GM18507 (cell line): Measurements from ENCODE around the gene MARK3.

ENCODE experiments used
- DNase-seq: peaks from one replicate; pipeline ENCODE4 v3.0.0; 2011; ENCODE audit warnings: low read depth; ENCODE audit not compliant: insufficient read length; ENCODE audit errors: extremely low spot score
- FAIRE-seq: peaks from 2 replicates; lab custom pipeline; 2011; peaks lifted over from hg19 to GRCh38; lab: Jason Lieb, UNC

The MARK3 gene

GRCh38 chr14:103531421-103532215, 146.4 kb downstream of the MARK3 start:
- DNase-seq: no peak
- FAIRE-seq: no peak

GRCh38 chr14:103532216-103533136, 147.3 kb downstream of the MARK3 start:
- no peak for DNase-seq
- no peak for FAIRE-seq

GRCh38 chr14:103533137-103533998, 148.2 kb downstream of the MARK3 start:
- DNase-seq (no peak), FAIRE-seq (no peak)

GRCh38 chr14:103533999-103534575, 148.9 kb downstream of the MARK3 start:
- DNase-seq (no peak), FAIRE-seq (no peak)

GRCh38 chr14:103534576-103535061, 149.4 kb downstream of the MARK3 start:
- DNase-seq (no peak), FAIRE-seq (no peak)

- FAIRE-seq (no peak), DNase-seq (no peak)
These were observed 150.1 kb downstream of the MARK3 start for GRCh38 chr14:103535081-103535890.

- DNase-seq: no peak
- FAIRE-seq: no peak
These were observed 150.8 kb downstream of the MARK3 start for GRCh38 chr14:103535891-103536565.

GRCh38 chr14:103536693-103537092, 151.5 kb downstream of the MARK3 start:
- FAIRE-seq (no peak), DNase-seq (no peak)

- FAIRE-seq (no peak), DNase-seq (no peak)
These were observed 152.2 kb downstream of the MARK3 start for GRCh38 chr14:103537175-103537990.

- FAIRE-seq: no peak
- DNase-seq: no peak
These were observed 153.3 kb downstream of the MARK3 start for GRCh38 chr14:103538291-103539055.

- FAIRE-seq: no peak
- DNase-seq: no peak
These were observed 154.0 kb downstream of the MARK3 start for GRCh38 chr14:103539056-103539825.

- FAIRE-seq (no peak), DNase-seq (no peak)
These were observed 155.8 kb downstream of the MARK3 start for GRCh38 chr14:103540821-103541708.

- FAIRE-seq (no peak), DNase-seq (no peak)
These were observed 156.7 kb downstream of the MARK3 start for GRCh38 chr14:103541709-103542604.

- DNase-seq: no peak
- no peak for FAIRE-seq
These were observed 157.4 kb downstream of the MARK3 start for GRCh38 chr14:103542605-103543088.
